GM10248 (cell line): ENCODE results near the gene CCDC120.
A peak's percentile ranks its signal among the peaks of the same experiment; 100 is the strongest.

Experiments
- CTCF ChIA-PET: fragments of 300-600 bp; sonication (Branson Sonifier 250); formaldehyde crosslinking; extraction: SDS; loops from one replicate; lab custom pipeline; 2021; ENCODE audit warnings: antibody characterized with exemption; lab: Yijun Ruan, JAX
- POLR2A ChIA-PET: fragments of 350-650 bp; sonication (Branson Sonifier 250); formaldehyde crosslinking; extraction: SDS; loops from one replicate; lab custom pipeline; 2020; ENCODE audit warnings: antibody characterized with exemption; lab: Yijun Ruan, JAX
- DNase-seq: peaks from one replicate; pipeline ENCODE4 v3.0.0; 2012; ENCODE audit errors: extremely low spot score
- CTCF ChIP-seq: IDR thresholded peaks from 2 replicates; pipeline ENCODE4 v1.5.1; 2012; ENCODE audit warnings: mild to moderate bottlenecking, low read depth; ENCODE audit errors: extremely low read depth, missing control alignments, control extremely low read depth

The CCDC120 gene

GRCh38 chrX:49039598-49040375 lies 19.0 kb upstream of the CCDC120 start:
- POLR2A ChIA-PET = no interaction called here
- no peak for TF ChIP-seq CTCF
- CTCF ChIA-PET = no interaction called here
- no peak for DNase-seq

GRCh38 chrX:49040376-49040955 lies 18.3 kb upstream of the CCDC120 start:
- no peak for TF ChIP-seq CTCF
- CTCF ChIA-PET = no interaction called here
- POLR2A ChIA-PET = no interaction called here
- DNase-seq = no peak

- no peak for DNase-seq
- POLR2A ChIA-PET = no interaction called here
- no peak for TF ChIP-seq CTCF
- CTCF ChIA-PET = interaction anchor here (1.0 to 1.6 kb wide), 4 partner anchors 40 to 122 kb away, joined by 3 to 4 read pairs (median 3); partner anchors contain the start of gene GRIPAP1
Measured at GRCh38 chrX:49041744-49042580, 16.8 kb upstream of the CCDC120 start.

- POLR2A ChIA-PET = interaction anchor here (0.6 to 0.7 kb wide), 2 partner anchors 95 to 440 kb away, joined by 5 read pairs; no protein-coding TSS in a partner anchor
- CTCF ChIA-PET = interaction anchor here (1.0 to 1.6 kb wide), 5 partner anchors 12 to 121 kb away, joined by 3 to 5 read pairs (median 4); partner anchors contain the start of gene GRIPAP1
- TF ChIP-seq CTCF = no peak
- DNase-seq = no peak
Measured at GRCh38 chrX:49042581-49043219, 16.1 kb upstream of the CCDC120 start.

GRCh38 chrX:49043220-49043986 lies 15.4 kb upstream of the CCDC120 start, which contains the start of gene TFE3:
TFE3 (minus strand) TSS chrX:49043357; CDS start chrX:49043226, 131 bp downstream.
- TF ChIP-seq CTCF = peak; percentile 62
- DNase-seq = peak; percentile 89
- CTCF ChIA-PET = interaction anchor here (1.0 to 1.6 kb wide), 10 partner anchors 10 to 85 kb away, joined by 3 to 6 read pairs (median 4); partner anchors contain the start of genes CCDC120 and KCND1
- POLR2A ChIA-PET = interaction anchor here (0.6 to 0.9 kb wide), 3 partner anchors 41 to 441 kb away, joined by 3 to 5 read pairs (median 5); partner anchors contain the start of gene GRIPAP1
